HG03066 (cell line): Measurements from ENCODE around the gene KIF5A.
"Not testable (repeated sequence)": the region's sequence is repeated elsewhere in the genome, so short reads cannot be mapped to it uniquely, and the experiment has no call there.

Experiments used
- ATAC-seq: cut with Tn5 transposase; IDR thresholded peaks from one replicate; pipeline ENCODE4 v1.9.1; 2021; ENCODE audit warnings: low read depth; ENCODE audit not compliant: unreplicated experiment

Gene KIF5A

GRCh38 chr12:57549909-57550640, at the start of gene KIF5A:
Gene KIF5A, plus strand, starts transcription at chr12:57550044. Its CDS starts 228 bp downstream, at chr12:57550272.
- no peak for ATAC-seq

GRCh38 chr12:57500213-57500612, 49.6 kb upstream of the KIF5A start:
- ATAC-seq: no peak

DNA sequence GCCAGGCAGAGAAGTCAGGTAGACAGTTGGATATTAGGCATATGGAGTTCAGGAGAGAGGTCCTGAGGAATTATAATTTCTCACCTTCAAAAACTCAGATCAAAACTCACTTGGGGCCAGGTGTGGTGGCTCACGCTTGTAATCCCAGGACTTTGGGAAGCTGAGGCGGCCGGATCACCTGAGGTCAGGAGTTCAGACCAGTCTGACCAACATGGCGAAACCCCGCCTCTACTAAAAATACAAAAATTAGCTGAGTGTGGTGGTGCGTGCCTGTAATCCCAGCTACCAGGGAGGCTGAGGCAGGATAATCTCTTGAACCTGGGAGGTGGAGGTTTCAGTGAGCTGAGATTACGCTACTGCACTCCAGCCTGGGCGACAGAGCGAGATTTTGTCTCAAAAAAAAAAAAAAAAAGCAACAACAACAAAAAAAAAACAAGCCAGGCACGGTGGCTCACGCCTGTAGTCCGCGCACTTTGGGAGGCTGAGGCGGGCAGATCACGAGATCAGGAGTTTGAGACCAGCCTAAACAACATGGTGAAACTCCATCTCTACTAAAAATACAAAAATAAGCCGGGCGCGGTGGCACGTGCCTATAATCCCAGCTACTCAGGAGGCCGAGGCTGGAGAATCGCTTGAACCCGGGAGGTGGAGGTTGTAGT, 47.4 kb upstream of the KIF5A start:
- not testable (repeated sequence) for ATAC-seq

GRCh38 chr12:57506541-57506940, 43.3 kb upstream of the KIF5A start:
- not testable (repeated sequence) for ATAC-seq

GRCh38 chr12:57507796-57508195, 42.0 kb upstream of the KIF5A start:
- ATAC-seq: not testable (repeated sequence)

DNA sequence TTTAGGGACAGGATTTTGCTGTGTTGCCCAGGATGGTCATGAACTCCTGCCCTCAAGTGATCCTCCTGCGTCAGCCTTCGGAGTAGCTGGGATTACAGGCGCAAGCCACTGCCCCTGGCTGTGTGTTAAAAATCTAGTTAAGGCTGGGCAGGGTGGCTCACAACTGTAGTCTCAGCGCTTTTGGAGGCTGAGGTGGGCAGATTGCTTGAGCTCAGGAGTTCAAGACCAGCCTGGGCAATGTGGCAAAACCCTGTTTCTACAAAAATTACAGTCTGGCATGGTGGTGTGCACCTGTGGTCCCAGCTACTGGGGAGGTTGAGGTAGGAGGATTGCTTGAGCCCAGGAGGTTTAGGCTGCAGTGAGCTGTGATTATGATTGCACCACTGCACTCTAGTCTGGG, 38.7 kb upstream of the KIF5A start:
- no peak for ATAC-seq

- ATAC-seq: no peak
Observed at GRCh38 chr12:57511588-57512325, 38.1 kb upstream of the KIF5A start.

DNA sequence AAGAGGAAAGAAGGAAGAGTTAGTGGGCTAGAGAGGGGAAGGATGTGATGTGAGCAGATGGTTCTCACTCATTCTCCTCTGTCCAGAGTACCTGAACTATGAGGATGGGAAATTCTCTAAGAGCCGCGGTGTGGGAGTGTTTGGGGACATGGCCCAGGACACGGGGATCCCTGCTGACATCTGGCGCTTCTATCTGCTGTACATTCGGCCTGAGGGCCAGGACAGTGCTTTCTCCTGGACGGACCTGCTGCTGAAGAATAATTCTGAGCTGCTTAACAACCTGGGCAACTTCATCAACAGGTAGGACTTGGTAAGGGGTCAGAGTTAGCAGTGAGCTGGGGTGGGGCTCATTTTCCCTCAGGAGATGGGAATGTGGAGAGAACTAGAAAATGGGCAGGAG, 37.2 kb upstream of the KIF5A start:
- ATAC-seq: no peak

DNA sequence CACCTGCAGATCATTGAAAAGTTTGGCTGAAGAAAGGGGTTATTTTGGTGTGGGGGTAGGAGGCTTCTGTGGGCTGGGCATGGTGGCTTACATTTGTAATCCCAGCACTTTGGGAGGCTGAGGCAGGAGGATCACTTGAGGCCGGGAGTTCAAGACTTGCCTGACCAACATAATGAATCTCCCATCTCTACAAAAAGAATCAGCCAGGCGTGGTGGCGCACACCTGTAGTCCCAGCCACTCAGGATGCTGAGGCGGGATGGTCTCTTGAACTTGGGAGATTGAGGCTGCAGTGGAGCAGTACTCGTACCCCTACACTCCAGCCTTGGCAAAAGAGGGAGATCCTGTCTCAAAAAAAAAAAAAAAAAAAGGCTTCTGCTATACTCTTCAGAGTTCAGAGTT, 36.6 kb upstream of the KIF5A start:
- no peak for ATAC-seq

DNA sequence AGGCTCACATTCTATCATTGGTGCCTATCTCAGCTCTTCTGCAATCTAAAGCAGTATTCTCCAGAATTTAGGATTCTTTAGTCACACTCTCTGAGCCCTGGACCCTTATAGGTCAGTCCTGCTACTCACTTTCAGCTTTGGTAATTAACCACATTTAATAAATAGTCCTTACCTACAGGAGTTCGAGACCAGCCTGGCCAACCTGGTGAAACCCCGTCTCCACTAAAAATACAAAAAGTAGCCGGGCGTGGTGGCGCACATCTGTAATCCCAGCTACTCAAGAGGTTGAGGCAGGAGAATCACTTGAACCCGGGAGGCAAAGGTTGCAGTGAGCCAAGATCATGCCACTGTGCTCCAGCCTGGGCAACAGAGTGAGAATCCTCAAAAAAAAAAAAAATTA, 36.2 kb upstream of the KIF5A start:
- ATAC-seq: not testable (repeated sequence)

- ATAC-seq: not testable (repeated sequence)
Observed at GRCh38 chr12:57514246-57514645, 35.6 kb upstream of the KIF5A start.

GRCh38 chr12:57514720-57515407, 35.0 kb upstream of the KIF5A start:
- ATAC-seq: no peak

DNA sequence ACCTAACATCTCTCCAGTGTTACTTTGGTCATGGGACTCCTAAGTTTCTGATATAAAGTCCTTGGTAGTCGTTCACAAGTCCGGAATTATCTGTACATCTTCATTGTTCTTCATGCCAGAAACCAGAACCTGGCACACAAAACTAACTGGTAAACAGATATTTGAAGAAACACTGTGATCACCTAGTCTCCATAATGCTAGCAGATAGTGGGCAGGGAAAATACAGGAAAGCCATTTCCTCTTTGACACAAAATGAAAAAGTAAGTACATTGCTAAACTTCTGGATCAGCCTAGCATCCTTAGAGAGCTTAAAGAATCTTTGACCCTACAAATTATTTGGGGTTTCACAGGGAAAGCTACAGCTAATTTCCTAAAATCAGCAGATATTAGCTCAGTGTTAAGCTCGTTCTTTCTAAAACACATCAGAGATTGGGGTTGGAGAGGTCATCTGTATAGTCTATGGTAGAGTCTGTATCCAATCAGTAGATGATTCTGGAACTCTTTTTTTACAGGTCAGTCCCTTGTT, 34.4 kb upstream of the KIF5A start:
- ATAC-seq: no peak

GRCh38 chr12:57515934-57516541, 33.8 kb upstream of the KIF5A start:
- ATAC-seq: no peak

GRCh38 chr12:57516617-57517153, 33.2 kb upstream of the KIF5A start:
- ATAC-seq: no peak

DNA sequence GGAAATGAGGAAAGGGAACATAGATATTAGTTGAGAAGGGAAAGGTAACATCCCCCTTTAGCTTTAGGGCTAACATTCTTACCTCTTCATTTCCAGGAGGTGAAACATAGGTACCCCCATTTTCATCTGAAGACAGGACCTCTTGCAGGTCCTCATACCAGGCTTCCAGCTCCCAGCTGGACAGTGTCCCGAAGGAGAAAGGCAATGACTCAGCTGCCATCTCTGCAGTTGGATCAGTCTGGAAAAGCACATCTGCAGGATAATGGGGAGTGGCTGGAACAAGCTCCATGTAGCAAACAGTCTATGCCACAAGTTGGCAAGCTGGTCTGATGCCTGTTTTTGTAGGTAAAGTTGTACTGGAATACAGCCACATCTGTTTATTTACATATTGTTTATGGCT, 32.7 kb upstream of the KIF5A start:
- no peak for ATAC-seq

- ATAC-seq: not testable (repeated sequence)
Observed at GRCh38 chr12:57517718-57518117, 32.1 kb upstream of the KIF5A start.

DNA sequence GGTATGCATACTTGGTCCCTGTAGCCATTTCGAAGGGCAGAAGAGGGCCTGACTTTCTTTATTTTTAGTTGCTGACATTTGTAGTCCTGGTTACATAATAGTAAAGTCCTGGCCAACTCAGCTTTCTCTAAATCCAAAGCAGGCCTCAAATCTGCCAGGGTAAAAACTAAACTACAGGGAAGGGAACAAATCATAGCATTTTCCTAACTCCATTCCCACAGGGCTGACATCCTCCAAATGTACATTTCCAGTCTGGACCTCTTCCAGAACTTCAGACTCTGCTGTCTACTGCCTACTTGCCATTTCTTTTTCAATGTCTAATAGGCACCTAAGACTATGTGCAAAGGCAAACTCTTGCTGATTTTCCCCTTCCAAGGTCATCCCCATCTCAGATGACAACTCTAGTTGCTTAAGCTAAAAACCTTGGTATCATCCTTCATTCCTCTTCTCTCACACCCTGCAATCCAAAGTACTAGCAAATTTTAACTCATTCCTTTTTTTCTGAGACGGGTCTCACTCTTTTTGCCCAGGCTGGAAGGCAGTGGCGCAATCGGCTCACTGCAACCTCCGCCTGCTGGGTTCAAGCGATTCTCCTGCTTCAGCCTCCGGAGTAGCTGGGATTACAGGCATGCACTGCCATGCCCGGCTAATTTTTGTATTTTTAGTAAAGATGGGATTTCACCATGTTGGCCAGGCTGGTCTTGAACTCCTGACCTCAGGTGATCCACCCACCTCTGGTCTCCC, 31.5 kb upstream of the KIF5A start:
- no peak for ATAC-seq
